Measurements from ENCODE around the gene KRTAP12-1. TPM values are rescaled to one million over a fixed set of nuclear protein-coding genes. Genes with fewer than 3 reads are reported as not detected.

KRTAP12-1 gene
- total RNA-seq, 2 donors from 2014 or later: not detected

DNA sequence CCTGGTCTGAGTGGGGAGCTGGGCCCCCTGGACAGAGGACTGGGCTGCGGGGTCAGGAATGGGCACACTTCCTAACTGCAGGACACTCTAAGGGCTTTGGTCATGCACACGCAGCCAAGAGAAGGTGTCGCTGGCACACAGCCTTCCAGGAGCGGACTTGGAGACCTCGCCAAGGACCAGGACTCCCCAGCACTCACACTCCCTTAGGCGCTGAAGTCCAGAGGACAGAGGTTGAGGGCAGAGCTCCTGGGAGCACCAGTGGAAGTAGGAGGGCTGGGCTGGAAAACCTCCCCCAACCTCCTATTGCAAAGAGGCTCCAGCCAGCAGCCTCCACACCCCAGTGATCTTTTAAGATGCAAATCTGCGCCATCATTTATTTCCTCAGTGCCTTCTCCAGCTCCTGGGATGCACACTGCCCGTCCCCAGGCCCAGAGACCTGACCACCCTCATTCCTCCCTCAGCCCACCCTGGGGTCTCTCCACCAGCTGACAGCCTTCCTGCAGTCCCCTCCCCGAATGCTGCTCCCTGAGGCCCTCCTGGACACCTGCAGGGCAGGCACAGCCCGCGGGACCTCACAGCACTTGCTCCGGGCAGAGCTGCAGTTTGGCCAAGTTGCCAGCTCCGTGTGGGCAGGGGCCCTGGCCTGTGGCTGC lies 26.4 kb upstream of the KRTAP12-1 start:
- peaks cover 5 to 7% of the 10 kb centered on the region in 2 donors for H3K36me3 Mint-ChIP-seq (ENCODE audit: insufficient read depth in 2 of 2)
- peaks cover 94% of the 10 kb centered on the region for H3K27me3 Mint-ChIP-seq (ENCODE audit: low read depth)
- no peak overlapping the region for H3K27ac Mint-ChIP-seq
- DNase-seq (no peak), ATAC-seq (replicated peaks in 1 of 2) (no peak)
- H3K4me3 Mint-ChIP-seq: no peak overlapping the region
- peaks cover 19% of the 10 kb centered on the region for H3K4me1 Mint-ChIP-seq (ENCODE audit: low read depth)
- peaks cover 3% of the 10 kb centered on the region in 2 donors for H3K9me3 Mint-ChIP-seq

GRCh38 chr21:44706706-44707581 lies 25.0 kb upstream of the KRTAP12-1 start:
- H3K36me3 Mint-ChIP-seq (ENCODE audit: insufficient read depth in 2 of 2): peaks cover 5 to 7% of the 10 kb centered on the region in 2 donors
- no peak for ATAC-seq (replicated peaks in 1 of 2)
- peaks cover 19% of the 10 kb centered on the region for H3K4me1 Mint-ChIP-seq (ENCODE audit: low read depth)
- peaks cover 3% of the 10 kb centered on the region in 2 donors for H3K9me3 Mint-ChIP-seq
- peaks cover 97% of the 10 kb centered on the region for H3K27me3 Mint-ChIP-seq (ENCODE audit: low read depth)
- DNase-seq: no peak
- no peak overlapping the region for H3K27ac Mint-ChIP-seq
- H3K4me3 Mint-ChIP-seq: no peak overlapping the region

DNA sequence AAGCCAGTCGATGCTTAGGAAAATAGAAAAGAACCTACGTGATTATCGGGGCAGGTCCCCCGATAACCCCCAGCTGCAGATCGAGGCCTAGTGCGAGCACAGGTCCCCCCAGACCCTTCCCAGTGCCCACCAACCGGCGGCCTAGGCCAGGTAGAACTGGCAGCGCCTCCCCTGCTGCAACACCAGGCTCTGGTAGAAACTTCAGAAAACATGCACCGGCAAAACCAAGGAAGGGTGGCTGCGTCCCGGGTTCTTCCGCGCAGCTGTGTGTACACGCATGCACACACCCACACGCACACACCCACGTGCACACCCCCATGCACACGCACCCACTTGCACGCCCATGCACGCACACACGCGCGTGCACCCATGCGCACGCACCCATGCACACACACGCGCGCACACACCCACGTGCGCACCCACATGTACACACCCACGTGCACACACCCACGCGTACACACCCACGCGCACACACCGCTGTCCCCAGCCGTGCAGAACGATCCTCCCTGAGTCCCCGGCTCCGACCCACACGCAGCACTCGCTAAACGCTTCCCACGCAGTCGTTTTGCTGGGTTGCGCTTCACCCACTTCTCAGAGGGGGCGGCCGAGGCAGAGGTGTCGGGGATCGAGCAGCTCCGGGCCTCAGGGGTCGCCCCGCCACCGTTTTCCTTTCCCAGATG lies 24.2 kb upstream of the KRTAP12-1 start:
- peaks cover 3% of the 10 kb centered on the region in 2 donors for H3K9me3 Mint-ChIP-seq
- no peak for ATAC-seq (replicated peaks in 1 of 2)
- no peak overlapping the region for H3K4me3 Mint-ChIP-seq
- DNase-seq: no peak
- H3K4me1 Mint-ChIP-seq (ENCODE audit: low read depth): peaks cover 14% of the 10 kb centered on the region
- no peak overlapping the region for H3K27ac Mint-ChIP-seq
- peaks cover 94% of the 10 kb centered on the region for H3K27me3 Mint-ChIP-seq (ENCODE audit: low read depth)
- H3K36me3 Mint-ChIP-seq (ENCODE audit: insufficient read depth in 2 of 2): peaks cover 5 to 7% of the 10 kb centered on the region in 2 donors

GRCh38 chr21:44704636-44705001 lies 22.7 kb upstream of the KRTAP12-1 start:
- Mint-ChIP-seq H3K27ac (no peak overlapping the region), H3K36me3 (ENCODE audit: insufficient read depth in 2 of 2) (peaks cover 5 to 7% of the 10 kb centered on the region in 2 donors), H3K4me1 (ENCODE audit: low read depth) (peaks cover 7% of the 10 kb centered on the region), H3K9me3 (peaks cover 3% of the 10 kb centered on the region in 2 donors), H3K4me3 (no peak overlapping the region), H3K27me3 (ENCODE audit: low read depth) (peaks cover 85% of the 10 kb centered on the region)
- no peak for DNase-seq
- no peak for ATAC-seq (replicated peaks in 1 of 2)

DNA sequence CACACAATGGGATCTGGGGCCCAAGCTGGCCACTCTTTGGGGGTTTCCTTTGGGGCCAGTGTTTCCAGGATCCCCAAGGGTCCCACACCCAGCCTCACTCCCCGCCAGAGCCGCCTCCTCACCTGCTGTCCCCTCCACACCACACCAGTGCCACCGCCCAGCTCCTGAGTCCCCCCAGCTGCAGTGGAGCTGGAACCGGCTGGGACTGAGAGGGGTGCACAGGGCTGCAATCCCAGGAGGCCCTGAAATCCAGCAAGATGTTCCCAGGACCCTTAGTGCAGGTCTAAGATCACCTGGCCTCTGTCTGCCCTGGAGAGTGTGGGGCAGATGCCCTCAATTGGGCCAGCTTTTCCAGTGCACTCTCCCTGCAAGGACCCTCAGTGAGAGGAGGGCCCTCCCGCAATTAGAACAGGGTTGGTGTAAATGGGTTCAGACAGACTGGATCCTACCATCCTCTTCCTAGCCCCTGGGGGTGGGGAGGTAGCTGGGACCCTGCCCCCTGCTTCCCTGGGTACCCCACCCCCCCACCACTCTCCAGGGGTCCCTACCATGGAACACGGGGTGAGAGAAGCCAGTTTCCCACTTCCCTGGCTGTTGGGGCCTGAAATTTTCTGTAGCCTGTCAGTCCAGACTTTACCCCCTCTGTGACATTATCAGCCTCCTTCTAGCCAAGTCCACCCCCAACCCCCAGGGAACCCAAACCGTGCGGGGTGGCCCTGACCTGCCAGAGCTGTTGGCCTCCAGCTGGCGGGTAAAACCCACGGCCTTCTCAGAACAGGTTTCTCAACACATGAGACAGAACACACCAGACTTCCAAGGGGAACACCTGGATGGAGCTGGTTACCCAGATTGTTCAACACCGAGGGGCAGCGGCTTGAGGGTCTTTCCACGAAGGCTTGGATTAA lies 22.0 kb upstream of the KRTAP12-1 start:
- DNase-seq (no peak), ATAC-seq (replicated peaks in 1 of 2) (no peak)
- no peak overlapping the region for H3K4me3 Mint-ChIP-seq
- peaks cover 5 to 7% of the 10 kb centered on the region in 2 donors for H3K36me3 Mint-ChIP-seq (ENCODE audit: insufficient read depth in 2 of 2)
- no peak overlapping the region for H3K27ac Mint-ChIP-seq
- H3K4me1 Mint-ChIP-seq (ENCODE audit: low read depth): peaks cover 2% of the 10 kb centered on the region
- peaks cover 83% of the 10 kb centered on the region for H3K27me3 Mint-ChIP-seq (ENCODE audit: low read depth)
- H3K9me3 Mint-ChIP-seq: peaks cover 3% of the 10 kb centered on the region in 2 donors

DNA sequence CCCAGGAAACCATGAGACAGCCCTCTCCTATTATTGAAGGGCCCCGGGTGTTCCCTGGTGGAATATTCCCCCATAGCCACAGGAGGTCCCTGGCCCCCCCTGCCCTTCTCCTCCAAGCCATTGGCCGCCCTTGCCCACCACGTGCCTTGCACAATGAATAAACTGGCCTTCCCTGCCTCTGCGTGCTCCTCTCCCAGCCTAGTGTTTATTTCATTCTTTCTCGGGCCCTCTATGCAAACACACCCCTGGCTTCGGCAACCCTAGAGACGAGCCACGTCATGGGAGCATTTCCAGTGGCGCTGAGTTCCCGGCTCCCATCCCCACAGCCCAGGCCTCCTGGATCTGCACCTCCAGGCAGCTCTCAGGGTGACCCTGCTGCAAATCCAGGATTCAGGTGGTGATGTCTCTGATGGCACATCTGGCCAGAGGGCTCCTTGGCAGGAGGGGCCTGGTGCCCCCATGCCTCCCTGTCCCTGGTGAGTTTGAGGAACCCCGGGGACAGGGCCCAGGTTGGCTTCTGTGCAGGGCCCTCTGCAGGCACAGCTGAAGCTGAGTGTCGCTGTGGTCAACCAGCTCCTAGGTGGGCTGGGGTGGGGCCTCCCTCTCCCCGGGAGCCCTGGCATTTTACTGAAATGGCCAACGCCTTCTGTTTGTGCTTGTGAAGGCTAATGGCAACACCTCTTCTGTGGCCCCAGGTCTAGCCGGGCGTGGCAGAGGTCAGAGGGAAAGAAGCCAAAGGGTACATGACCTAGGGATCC lies 21.2 kb upstream of the KRTAP12-1 start:
- Mint-ChIP-seq H3K36me3 (ENCODE audit: insufficient read depth in 2 of 2) (peaks cover 5 to 7% of the 10 kb centered on the region in 2 donors), H3K9me3 (peaks cover 3% of the 10 kb centered on the region in 2 donors), H3K4me3 (no peak overlapping the region), H3K4me1 (ENCODE audit: low read depth) (no peaks in the 10 kb centered on the region), H3K27ac (no peak overlapping the region), H3K27me3 (ENCODE audit: low read depth) (peaks cover 84% of the 10 kb centered on the region)
- DNase-seq (no peak), ATAC-seq (replicated peaks in 1 of 2) (no peak)

DNA sequence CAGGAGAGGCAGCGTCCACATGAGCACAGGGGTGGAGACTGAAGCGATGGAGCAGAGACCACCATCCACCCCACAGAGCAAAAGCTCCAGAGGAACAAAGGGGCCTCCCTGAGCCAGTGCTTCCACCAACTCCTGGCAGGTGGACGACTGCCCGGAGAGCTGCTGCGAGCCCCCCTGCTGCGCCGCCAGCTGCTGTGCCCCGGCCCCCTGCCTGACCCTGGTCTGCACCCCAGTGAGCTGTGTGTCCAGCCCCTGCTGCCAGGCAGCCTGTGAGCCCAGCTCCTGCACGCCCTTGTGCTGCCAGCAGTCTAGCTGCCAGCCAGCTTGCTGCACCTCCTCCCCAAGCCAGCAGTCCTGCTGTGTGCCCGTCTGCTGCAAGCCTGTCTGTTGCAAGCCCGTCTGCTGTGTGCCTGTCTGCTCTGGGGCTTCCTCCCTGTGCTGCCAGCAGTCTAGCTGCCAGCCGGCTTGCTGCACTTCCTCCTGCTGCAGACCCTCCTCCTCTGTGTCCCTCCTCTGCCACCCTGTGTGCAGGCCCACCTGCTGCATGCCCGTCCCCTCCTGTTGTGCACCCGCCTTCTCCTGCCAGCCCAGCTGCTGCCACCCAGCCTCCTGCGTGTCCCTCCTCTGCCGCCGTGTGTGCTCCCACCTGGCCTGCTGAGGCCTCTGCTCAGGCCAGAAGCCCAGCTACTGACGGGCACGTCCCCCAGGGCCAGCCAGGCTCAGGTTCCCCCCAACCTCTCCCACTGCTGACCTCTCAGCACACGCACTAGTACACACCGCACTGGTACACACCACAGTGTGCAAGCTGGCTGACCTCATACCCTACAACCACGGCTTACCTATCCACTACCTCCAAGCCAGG lies 20.4 kb upstream of the KRTAP12-1 start:
- Mint-ChIP-seq H3K27ac (no peak overlapping the region), H3K27me3 (ENCODE audit: low read depth) (peaks cover 84% of the 10 kb centered on the region), H3K4me3 (no peak overlapping the region), H3K36me3 (ENCODE audit: insufficient read depth in 2 of 2) (peaks cover 5 to 7% of the 10 kb centered on the region in 2 donors), H3K4me1 (ENCODE audit: low read depth) (no peaks in the 10 kb centered on the region), H3K9me3 (peaks cover 3% of the 10 kb centered on the region in 2 donors)
- DNase-seq (no peak), ATAC-seq (replicated peaks in 1 of 2) (no peak)

DNA sequence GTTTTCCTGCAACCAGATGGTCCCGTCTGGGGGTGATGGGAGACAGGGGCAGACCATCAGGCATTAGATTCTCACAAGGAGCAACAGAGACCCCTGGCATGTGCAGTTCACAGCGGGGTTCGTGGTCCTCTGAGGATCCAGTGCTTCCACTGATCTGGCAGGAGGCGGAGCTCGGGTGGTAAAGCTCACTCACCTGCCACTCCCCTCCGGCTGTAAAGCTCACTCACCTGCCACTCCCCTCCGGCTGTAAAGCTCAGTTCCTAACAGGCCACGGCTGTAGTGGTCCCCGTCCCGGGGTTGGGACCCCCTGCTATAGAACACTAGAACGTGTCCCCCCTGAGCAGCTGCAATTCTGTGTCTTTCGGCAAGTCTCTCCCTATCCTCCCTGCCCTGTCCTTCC lies 19.6 kb upstream of the KRTAP12-1 start:
- peaks cover 84% of the 10 kb centered on the region for H3K27me3 Mint-ChIP-seq (ENCODE audit: low read depth)
- ATAC-seq (replicated peaks in 1 of 2): no peak
- no peaks in the 10 kb centered on the region for H3K4me1 Mint-ChIP-seq (ENCODE audit: low read depth)
- H3K36me3 Mint-ChIP-seq (ENCODE audit: insufficient read depth in 2 of 2): peaks cover 5 to 7% of the 10 kb centered on the region in 2 donors
- peaks cover 3% of the 10 kb centered on the region in 2 donors for H3K9me3 Mint-ChIP-seq
- no peak overlapping the region for H3K4me3 Mint-ChIP-seq
- no peak overlapping the region for H3K27ac Mint-ChIP-seq
- no peak for DNase-seq

DNA sequence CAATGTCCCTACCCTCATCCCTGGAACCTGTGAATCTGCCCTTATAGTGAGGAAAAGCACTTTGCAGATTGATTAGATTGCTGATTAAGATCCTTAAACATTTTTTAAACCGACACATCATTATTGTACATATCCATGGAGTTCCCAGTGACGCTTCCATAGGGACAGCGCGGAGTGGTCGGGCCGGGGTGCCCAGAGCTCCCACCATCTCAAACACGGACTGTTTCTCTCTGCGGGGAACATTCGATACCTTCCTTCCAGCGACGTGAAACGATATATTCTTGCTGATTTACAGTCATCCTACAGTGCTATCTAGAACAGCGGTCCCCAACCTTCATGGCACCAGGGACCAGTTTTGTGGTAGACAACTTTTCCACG lies 19.0 kb upstream of the KRTAP12-1 start:
- Mint-ChIP-seq H3K4me1 (ENCODE audit: low read depth) (no peaks in the 10 kb centered on the region), H3K9me3 (peaks cover 3% of the 10 kb centered on the region in 2 donors), H3K27me3 (ENCODE audit: low read depth) (peaks cover 84% of the 10 kb centered on the region), H3K4me3 (no peak overlapping the region), H3K27ac (no peak overlapping the region), H3K36me3 (ENCODE audit: insufficient read depth in 2 of 2) (peaks cover 5% of the 10 kb centered on the region in 2 donors)
- ATAC-seq (replicated peaks in 1 of 2) (no peak), DNase-seq (no peak)

GRCh38 chr21:44700101-44701022 lies 18.4 kb upstream of the KRTAP12-1 start:
- ATAC-seq (replicated peaks in 1 of 2): no peak
- Mint-ChIP-seq H3K36me3 (ENCODE audit: insufficient read depth in 2 of 2) (peaks cover 0 to 2% of the 10 kb centered on the region in 2 donors), H3K27ac (no peak overlapping the region), H3K4me3 (no peak overlapping the region), H3K27me3 (ENCODE audit: low read depth) (peaks cover 80% of the 10 kb centered on the region), H3K4me1 (ENCODE audit: low read depth) (no peaks in the 10 kb centered on the region), H3K9me3 (no peaks in the 10 kb centered on the region)
- DNase-seq: no peak
